ENCODE results near the gene ZNF816. TPM values are rescaled to one million over a fixed set of nuclear protein-coding genes. Genes with fewer than 3 reads are reported as not detected.
"Not testable (repeated sequence)": the region's sequence is repeated elsewhere in the genome, so short reads cannot be mapped to it uniquely, and the experiment has no call there.

Gene ZNF816
- total RNA-seq, 1 experiment from 2014 or later = 9.9 TPM

DNA sequence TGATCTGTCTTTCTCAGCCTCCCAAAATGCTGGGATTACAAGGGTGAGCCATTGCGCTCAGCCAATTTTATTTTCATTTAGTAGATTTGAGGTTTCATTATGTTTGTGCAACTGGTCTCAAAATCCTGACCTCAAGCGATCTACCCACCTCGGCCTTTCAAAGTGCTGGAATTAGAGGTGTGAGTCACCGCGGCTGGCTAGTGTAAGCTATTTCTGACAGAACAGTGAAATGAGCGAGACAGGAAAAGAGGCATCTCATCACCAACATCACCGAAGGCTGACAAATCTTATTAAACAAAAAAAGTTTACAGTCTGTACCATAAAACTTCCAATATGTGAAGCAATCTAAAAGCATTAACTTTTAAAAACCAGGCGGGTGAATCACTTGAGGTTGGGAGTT is 27.2 kb downstream of the ZNF816 start:
- DNase-seq (ENCODE audit: low read depth) = peak; percentile 84

DNA sequence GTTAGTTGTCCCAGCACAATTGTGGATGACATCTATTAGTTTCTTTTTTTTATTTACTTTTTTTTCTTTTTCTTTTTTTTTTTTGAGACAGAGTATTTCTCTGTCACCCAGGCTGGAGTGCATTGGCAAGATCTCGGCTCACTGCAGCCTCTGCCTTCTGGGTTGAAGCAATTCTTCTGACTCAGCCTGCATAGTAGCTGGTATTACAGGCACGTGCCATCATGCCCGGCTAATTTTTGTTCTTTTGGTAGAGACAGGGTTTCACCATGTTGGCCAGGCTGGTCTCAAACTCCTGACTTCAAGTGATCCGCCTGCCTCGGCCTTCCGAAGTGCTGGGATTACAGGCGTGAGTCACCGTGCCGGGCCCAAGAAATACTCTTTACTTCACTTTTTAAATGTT is 38.0 kb downstream of the ZNF816 start:
- not testable (repeated sequence) for DNase-seq (ENCODE audit: low read depth)

DNA sequence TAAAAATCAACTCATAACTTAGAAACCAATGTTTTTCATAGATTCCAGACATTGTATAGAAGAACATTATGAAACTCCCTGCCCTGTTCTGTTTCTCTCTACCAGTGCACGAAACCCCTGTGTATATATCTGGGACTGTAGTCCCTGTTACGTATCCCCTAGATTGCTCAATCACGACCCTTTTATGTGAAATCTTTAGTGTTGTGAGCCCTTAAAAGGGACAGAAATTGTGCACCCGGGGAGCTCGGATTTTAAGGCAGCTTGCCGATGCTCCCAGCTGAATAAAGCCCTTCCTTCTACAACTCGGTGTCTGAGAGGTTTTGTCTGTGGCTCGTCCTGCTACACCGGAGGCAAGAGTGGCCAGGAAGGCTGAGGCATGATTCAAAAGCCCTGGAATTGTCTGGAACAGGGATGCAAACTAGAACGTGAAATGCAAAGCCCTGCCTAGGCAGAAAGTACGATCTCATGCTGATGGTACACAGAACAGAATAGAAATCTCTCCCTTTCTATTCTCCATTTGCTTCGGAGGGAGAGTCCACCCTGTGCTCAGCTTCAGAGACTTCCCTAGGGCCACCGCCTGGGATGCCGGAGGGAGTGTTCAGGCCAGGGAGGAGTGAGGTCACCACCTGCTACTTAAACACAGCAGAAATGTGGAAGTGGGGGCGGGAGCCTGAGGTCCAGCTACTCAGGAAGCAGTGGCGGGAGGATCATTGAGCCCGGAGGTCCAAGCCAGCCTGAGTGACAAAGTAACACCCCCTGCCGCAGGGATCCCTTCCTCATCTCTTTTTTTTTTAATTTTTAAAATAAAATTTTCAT is 38.7 kb downstream of the ZNF816 start:
- no peak for DNase-seq (ENCODE audit: low read depth)

DNA sequence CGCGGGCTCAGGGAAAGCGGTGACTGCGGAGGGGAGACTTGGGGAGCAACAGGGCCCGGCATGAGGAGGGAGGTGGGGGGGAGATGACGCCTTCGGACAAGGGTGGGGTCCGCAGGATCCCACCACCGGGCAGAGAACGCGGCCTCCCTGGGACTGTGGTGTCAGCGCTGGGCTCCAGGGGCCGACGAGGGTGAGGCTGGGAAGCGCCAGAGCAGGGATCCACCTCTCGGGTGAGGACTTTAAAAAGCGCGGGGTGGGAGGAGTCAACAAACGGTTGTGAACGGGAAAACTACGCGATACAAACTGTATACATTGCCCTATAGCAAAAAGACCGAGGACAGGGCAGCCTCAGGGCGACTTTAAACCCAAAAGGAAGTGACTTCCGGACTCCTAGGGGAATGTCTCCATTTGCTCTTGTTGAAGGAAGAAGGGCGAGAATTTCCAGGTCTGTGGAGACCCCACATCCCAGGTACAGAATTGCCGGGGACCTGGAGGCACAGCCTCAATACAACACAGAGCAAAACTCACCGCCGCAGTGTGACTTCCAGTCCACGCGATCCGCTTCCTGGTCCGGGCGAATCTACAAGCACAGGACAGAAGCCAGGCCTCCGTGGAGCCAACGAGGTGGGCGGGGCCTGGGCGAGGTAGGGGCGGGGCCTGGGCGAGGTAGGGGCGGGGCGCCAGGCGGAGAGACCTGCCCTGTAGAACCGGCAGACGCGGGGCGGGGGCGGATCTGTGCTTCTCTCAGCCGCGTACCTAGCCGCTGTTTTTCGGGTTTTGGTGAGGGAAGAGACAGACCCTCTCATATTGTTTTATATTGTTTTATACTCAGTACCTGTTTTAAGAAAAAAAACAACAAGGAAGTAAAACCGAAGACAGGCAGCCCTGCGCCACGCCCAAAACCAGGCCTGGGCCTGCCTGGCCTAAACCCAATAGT is 39.6 kb downstream of the ZNF816 start, which contains the start of gene ZNF888:
Gene ZNF888, minus strand, starts transcription at position 588 of the 937 bp plus-strand sequence. CDS start 5,555 bp downstream, outside the sequence.
- DNase-seq (ENCODE audit: low read depth) = no peak

GRCh38 chr19:52917531-52917930 is 45.1 kb downstream of the ZNF816 start:
- no peak for DNase-seq (ENCODE audit: low read depth)

DNA sequence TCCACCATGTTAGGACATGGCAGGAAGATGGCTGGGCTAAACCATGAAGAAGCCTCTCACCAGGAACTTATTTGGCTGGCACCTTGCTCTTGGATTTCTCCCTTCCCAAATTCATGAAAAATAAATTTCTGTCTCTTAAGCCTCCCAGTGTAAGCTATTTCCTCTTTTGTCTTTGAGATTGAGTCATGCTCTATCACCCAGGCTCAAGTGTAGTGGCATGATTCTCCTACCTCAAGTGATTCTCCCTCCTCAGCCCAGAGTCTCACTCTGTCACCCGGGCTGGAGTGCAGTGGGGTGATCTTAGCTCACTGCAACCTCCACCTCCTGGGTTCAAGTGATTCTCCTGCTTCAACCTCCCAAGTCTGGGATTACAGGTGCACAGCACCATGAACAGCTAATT is 52.0 kb downstream of the ZNF816 start:
- no peak for DNase-seq (ENCODE audit: low read depth)

DNA sequence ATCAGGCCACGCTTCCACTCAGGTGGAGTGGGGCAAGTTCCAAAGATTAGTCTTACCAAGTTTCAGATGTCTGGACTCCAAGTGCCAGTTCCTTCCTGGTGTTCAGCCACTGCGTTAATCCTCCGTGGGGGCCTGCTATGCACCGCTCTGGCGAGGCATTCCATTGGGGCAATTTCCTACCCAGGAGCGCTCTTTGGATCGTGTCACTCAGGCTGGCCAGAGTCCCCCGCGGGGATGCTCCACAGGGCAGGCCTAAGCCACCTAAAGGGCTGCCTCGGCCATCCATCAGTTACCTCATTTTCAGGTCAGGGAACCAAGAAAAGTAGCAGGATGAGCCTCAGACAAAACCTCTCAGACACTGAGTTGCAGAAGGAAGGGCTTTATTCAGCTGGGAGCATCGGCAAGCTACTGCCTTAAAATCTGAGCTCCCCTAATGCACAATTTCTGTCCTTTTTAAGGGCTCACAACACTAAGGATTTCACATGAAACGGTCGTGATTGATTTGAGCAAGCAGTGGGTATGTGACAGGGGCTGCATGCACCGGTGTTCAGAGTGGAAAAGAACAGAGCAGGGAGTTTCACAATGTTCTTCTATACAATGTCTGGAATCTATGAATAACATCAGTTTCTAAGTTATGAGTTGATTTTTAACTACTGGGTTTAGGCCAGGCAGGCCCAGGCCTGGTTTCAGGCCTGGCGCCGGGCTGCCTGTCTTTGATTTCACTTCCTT is 58.5 kb downstream of the ZNF816 start:
- DNase-seq (ENCODE audit: low read depth) = not testable (repeated sequence)

GRCh38 chr19:52901842-52902241 is 60.8 kb downstream of the ZNF816 start:
- DNase-seq (ENCODE audit: low read depth) = no peak

Other genes with a start within 250 kb of the ZNF816 start
- 10.8 and 11.5 TPM in 2 replicates for gene ZNF611, start 227.8 kb downstream of the ZNF816 start, total RNA-seq (2014; rRNA removed)
- gene ZNF600, start 176.1 kb downstream of the ZNF816 start, total RNA-seq (2014; rRNA removed) = 3.5 and 4.5 TPM in 2 replicates
- 14.1 and 18.5 TPM in 2 replicates for gene ZNF28, start 141.2 kb downstream of the ZNF816 start, total RNA-seq (2014; rRNA removed)
- gene ZNF468, start 105.3 kb downstream of the ZNF816 start, total RNA-seq (2014; rRNA removed) = 24.2 and 25.8 TPM in 2 replicates
- 1.8 and 5.1 TPM in 2 replicates for gene ZNF320, start 65.2 kb downstream of the ZNF816 start, total RNA-seq (2014; rRNA removed)
- 0.83 and 0.92 TPM in 2 replicates for gene ZNF888, start 39.5 kb downstream of the ZNF816 start, total RNA-seq (2014; rRNA removed)
- gene ERVV-1, start 51.0 kb upstream of the ZNF816 start, total RNA-seq (2014; rRNA removed) = not detected in 2 replicates
- not detected in 2 replicates for gene ERVV-2, start 81.9 kb upstream of the ZNF816 start, total RNA-seq (2014; rRNA removed)
- gene ZNF160, start 140.5 kb upstream of the ZNF816 start, total RNA-seq (2014; rRNA removed) = 19.0 and 20.6 TPM in 2 replicates
- gene ZNF415, start 170.0 kb upstream of the ZNF816 start, total RNA-seq (2014; rRNA removed) = 2.4 and 2.9 TPM in 2 replicates
- gene ZNF347, start 196.2 kb upstream of the ZNF816 start, total RNA-seq (2014; rRNA removed) = 4.2 and 5.6 TPM in 2 replicates
- 0.11 TPM in 1 of 2 replicates, not detected in the other for gene ZNF665, start 230.5 kb upstream of the ZNF816 start, total RNA-seq (2014; rRNA removed)